SIG-M5 treated with dmso at 0.1 percent for 504 hours (cell line): ENCODE results near the gene NUAK2.
"Not testable (repeated sequence)": the region's sequence is repeated elsewhere in the genome, so short reads cannot be mapped to it uniquely, and the experiment has no call there.

Experiments used
- DNase-seq: peaks from one replicate; lab custom pipeline; 2025; ENCODE audit not compliant: unreplicated experiment; lab: John Stamatoyannopoulos, UW

The NUAK2 gene

GRCh38 chr1:205298191-205298994 is 23.2 kb downstream of the NUAK2 start:
- no peak for DNase-seq

- not testable (repeated sequence) for DNase-seq
Measured at GRCh38 chr1:205297546-205298177, 23.9 kb downstream of the NUAK2 start.

GRCh38 chr1:205296154-205296553 is 25.4 kb downstream of the NUAK2 start:
- no peak for DNase-seq

GRCh38 chr1:205294934-205295333 is 26.6 kb downstream of the NUAK2 start:
- no peak for DNase-seq

GRCh38 chr1:205294175-205294917 is 27.2 kb downstream of the NUAK2 start:
- DNase-seq = no peak

- DNase-seq = no peak
Measured at GRCh38 chr1:205293350-205294074, 28.0 kb downstream of the NUAK2 start.

GRCh38 chr1:205291596-205291995 is 29.9 kb downstream of the NUAK2 start:
- no peak for DNase-seq

GRCh38 chr1:205287767-205288559 is 33.6 kb downstream of the NUAK2 start:
- peak; percentile 100 for DNase-seq

GRCh38 chr1:205287076-205287475 is 34.5 kb downstream of the NUAK2 start:
- no peak for DNase-seq

- peak; percentile 46 for DNase-seq
Measured at GRCh38 chr1:205286335-205286950, 35.1 kb downstream of the NUAK2 start.

- DNase-seq = peak; percentile 15
Measured at GRCh38 chr1:205285381-205286101, 36.0 kb downstream of the NUAK2 start.

- DNase-seq = peak; percentile 99
Measured at GRCh38 chr1:205284420-205285144, 37.0 kb downstream of the NUAK2 start.

GRCh38 chr1:205283270-205284147 is 38.0 kb downstream of the NUAK2 start:
- DNase-seq = no peak

GRCh38 chr1:205280666-205281395 is 40.7 kb downstream of the NUAK2 start:
- not testable (repeated sequence) for DNase-seq

- no peak for DNase-seq
Measured at GRCh38 chr1:205279986-205280385, 41.6 kb downstream of the NUAK2 start.

- no peak for DNase-seq
Measured at GRCh38 chr1:205276689-205277065, 44.9 kb downstream of the NUAK2 start.
